Islet precursor cell (in vitro differentiated cells): ENCODE results near the gene CPA4.
A peak's percentile ranks its signal among the peaks of the same experiment; 100 is the strongest.
"Not testable (repeated sequence)": the region's sequence is repeated elsewhere in the genome, so short reads cannot be mapped to it uniquely, and the experiment has no call there.

Experiments used
- DNase-seq: peaks from one replicate; pipeline ENCODE4 v3.0.0-alpha.2; 2018

The CPA4 gene

DNA sequence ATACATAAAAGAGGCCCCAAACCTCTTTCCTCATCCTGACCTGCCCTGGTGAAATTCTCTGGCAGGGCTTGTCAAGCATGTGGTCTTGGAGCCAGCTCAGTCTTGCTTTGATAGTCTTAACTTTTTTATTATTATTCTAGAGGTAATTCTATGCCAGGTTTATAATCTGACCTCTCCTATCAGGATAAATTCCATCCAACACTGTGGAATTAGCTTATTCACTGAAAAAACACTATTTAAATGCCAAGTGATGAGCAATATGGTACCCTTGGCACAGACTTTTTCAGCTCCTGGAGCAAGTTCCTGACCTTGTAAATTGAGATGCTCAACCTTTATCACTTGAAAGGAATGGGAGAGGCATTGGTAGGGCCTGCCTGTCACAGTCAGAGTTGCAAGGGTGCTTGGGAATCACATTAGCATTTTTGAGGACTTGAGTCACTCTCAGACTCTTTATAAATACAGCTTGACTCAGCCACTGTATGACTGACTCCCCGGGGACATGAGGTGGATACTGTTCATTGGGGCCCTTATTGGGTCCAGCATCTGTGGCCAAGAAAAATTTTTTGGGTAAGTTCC lies at the start of gene CPA4:
Gene CPA4, plus strand, starts transcription at position 480 of the 576 bp plus-strand sequence. Its CDS starts 20 bp downstream, at position 500.
- DNase-seq, result peak; percentile 76

DNA sequence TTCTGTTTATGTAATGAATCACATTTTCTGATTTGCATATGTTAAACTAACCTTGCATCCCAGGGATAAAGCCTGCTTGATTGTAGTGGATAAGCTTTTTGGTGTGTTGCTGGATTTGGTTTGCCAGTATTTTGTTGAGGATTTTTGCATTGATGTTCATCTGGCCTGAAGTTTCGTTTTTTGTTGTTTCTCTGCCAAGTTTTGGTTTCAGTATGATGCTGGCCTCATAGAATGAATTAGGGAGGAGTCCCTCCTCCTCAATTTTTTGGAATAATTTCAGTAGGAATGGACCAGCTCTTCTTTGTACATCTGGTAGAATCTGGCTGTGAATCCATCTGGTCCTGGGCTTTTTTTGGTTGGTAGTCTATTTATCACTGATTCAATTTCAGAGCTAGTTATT lies 49.5 kb upstream of the CPA4 start:
- not testable (repeated sequence) for DNase-seq

DNA sequence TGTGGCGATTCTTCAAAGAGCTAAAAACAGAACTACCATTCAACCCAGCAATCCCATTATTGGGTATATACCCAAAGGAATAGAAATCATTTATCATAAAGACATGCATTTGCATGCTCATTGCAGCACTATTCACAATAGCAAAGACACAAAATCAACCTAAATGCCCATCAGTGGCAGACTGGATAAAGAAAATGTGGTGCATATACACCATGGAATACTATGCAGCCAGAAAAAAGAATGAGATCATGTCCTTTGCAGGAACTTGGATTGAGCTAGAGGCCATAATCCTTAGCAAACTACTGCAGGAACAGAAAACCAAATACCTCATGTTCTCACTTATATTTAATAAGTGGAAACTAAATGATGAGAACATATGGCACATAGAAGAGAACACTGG lies 46.5 kb upstream of the CPA4 start:
- DNase-seq, result not testable (repeated sequence)

DNA sequence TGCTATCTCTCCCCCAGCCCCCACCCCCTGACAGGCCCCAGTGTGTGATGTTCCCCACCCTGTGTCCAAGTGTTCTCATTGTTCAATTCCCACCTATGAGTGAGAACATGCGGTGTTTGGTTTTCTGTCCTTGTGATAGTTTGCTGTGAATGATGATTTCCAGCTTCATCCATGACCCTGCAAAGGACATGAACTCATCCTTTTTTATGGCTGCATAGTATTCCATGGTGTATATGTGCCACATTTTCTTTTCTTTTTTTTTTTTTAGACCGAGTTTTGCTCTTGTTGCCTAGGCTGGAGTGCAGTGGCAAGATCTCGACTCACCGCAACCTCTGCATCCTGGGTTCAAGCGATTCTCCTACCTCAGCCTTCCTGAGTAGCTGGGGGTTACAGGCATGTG lies 44.1 kb upstream of the CPA4 start:
- not testable (repeated sequence) for DNase-seq

DNA sequence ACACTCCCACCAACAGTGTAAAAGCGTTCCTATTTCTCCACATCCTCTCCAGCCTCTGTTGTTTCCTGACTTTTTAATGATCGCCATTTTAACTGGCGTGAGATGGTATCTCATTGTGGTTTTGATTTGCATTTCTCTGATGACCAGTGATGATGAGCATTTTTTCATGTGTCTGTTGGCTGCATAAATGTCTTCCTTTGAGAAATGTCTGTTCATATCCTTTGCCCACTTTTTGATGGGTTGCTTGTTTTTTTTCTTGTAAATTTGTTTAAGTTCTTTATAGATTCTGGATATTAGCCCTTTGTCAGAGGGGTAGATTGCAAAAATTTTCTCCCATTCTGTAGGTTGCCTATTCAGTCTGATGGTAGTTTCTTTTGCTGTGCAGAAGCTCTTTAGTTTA lies 43.3 kb upstream of the CPA4 start:
- not testable (repeated sequence) for DNase-seq

GRCh38 chr7:130254555-130254954 lies 38.4 kb upstream of the CPA4 start:
- no peak for DNase-seq

DNA sequence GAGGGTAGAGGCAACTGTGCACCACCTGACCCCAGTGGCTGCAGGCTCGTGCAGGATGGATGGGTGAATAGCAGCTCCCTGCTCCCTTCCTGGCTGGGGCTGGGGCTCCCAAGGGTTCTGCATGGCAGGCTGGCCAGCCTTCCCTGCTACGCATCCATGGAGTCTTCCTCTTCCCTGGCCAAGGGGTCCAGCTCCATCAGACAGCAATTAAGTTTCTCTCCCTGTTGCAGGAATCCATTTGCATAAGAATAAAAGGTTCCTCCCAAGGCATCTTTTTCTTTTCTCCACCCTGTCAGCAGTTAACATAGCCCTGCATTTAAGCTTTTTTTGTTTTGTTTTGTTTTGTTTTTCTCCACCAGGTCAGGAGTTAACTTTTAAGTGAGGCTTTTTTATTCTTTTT lies 36.3 kb upstream of the CPA4 start:
- no peak for DNase-seq

GRCh38 chr7:130258494-130259078 lies 34.4 kb upstream of the CPA4 start:
- DNase-seq, result no peak

DNA sequence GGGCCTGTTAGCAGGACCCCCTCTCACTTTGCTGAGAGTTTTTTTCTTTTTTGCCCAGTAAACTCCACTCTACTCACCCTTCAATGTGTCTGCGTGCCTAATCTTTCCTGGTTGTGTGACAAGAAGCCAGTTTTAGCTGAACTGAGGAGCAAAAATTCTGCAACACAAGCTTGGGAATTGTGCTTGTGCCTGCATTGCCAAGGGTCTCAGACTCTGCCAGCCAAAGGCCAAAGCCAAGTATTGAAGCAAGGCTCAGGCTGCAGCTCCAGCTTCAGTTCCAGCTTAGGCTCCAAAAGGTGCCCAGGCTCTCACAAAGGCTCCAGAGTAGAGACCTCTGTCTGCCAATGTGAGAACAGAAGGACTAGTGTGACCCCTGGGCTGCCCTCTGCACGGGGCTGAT lies 30.5 kb upstream of the CPA4 start:
- DNase-seq, result no peak

DNA sequence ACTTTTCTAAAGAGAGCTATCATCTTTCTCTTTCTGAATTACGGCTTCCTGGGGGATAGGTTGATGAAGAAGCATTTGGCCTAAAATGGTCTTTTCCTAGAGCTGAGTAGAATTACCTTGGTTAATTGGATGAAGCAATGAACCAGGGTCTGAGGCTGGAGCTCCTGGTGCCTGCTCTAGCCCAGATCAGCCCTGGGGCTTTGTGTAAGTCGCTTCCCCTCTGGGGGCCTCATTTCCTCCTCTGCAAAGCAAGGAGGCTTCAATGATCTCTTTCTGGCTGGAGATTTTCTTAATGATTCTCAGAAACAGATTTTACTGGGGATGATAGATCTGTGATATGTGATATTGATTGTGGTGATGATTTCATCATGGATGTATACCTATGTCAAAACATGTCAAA lies 29.8 kb upstream of the CPA4 start:
- no peak for DNase-seq

DNA sequence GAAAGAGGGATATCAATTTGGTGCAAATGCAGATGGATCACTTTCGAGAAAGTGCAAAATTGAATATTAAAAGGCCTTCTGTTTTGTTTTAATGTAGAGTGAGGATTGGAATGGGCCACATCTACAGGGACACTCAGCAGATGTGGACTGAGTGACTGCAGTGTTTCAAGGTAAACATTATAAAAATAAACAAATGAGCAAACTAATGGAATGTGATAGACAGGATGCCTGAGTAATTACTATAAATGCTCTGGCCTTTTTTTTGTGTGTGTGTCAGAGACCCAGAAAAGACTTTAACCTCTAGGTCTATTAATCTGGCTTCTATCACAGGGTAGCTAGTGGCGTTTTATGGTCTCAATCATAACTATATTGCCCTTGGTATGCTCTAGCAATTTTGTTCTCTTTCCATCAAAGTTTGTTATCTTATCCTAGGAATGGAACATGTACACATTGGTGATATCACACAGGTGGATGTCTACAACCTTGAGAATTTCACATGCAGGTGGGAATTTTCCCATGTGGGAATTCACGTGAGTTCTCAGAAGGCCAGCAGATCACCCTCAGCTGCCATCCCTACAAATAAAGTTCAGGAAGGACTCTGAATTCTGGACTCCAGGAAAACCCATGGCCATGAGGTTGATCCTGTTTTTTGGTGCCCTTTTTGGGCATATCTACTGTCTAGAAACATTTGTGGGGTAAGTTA lies 26.6 kb upstream of the CPA4 start, which contains the start of gene CPA2:
Gene CPA2, plus strand, starts transcription at position 606 of the 703 bp plus-strand sequence. Its CDS starts 19 bp downstream, at position 625.
- DNase-seq, result no peak

GRCh38 chr7:130266961-130267321 lies 26.0 kb upstream of the CPA4 start:
- DNase-seq, result no peak

- no peak for DNase-seq
Measured at GRCh38 chr7:130268463-130269317, 24.3 kb upstream of the CPA4 start.

DNA sequence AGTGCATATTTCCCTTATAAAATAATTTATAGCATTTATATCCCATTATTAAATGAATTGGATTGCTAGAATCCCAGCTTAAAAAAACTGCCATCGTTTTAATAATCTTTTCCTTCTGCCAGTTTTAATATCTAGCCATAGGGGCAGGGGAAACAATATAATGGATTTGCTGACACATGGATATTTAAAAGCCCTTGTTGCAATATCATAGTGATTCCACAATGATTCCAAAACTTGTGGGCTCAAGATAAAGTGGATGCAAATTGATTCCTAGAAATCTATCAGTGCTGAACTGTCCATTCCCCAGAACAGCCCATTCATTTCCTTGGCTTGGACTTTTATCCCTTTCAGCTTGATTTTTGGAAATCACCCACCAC lies 23.7 kb upstream of the CPA4 start:
- DNase-seq, result no peak

GRCh38 chr7:130270947-130271800 lies 21.8 kb upstream of the CPA4 start:
- DNase-seq, result no peak

- peak; percentile 68 for DNase-seq
Measured at GRCh38 chr7:130272381-130273080, 20.4 kb upstream of the CPA4 start.

DNA sequence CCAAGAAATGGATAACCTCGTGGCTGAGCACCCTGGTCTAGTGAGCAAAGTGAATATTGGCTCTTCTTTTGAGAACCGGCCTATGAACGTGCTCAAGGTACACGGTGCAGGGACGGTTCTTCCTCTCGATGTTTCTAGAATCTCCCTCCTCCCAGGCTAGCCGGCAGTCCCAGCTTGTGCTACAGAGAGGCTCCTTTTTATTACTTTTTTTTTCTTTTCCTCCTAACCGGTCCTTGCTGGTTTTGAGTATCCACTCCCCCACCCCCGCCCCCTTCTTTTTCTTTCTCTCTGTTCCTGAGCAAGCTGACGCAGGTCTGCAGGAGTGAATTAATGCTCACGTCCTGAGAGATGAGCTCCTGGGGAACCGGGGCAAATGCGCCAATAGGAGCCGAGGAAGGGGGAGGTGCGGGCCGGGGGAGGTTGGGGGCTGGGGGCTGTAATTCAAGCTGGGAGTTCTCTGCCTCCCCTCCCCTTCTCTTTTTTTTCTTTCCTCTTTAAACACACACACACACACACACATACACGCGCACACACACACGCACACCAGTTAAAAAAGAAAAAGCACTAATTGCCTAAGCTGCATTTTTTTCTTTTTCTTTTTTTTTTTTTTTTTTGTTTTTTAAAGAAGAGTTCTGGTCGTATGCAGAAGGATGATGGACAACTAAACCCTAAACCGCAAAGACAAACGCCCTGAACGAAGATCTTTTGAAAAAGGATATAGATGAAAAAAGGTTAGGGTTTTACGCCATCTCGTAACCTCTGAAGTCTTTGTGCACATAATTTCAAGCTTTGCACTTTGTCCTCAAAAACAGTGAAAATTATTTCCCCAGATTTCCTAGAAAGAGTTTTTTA lies 19.7 kb upstream of the CPA4 start:
- peak; percentile 97 for DNase-seq

- DNase-seq, result no peak
Measured at GRCh38 chr7:130273933-130274255, 19.1 kb upstream of the CPA4 start.

DNA sequence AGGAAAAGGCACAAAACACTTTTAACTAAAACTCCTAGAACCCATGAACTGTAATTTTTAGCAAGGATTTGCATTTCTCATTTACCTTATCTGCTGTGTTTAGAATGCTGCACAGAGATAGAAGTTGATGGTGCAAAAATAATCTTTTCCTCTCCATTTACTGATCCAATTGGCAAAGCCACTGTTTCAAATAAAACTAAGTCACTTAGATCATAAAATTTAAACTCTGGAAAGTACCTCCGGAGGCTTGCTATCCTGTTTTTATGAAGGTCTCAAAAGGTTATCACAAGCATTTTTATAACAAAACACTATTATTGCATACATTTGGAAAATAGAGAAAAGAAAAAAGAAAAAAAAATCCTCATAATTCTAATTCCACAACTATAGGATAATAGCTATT lies 18.7 kb upstream of the CPA4 start:
- DNase-seq, result no peak

DNA sequence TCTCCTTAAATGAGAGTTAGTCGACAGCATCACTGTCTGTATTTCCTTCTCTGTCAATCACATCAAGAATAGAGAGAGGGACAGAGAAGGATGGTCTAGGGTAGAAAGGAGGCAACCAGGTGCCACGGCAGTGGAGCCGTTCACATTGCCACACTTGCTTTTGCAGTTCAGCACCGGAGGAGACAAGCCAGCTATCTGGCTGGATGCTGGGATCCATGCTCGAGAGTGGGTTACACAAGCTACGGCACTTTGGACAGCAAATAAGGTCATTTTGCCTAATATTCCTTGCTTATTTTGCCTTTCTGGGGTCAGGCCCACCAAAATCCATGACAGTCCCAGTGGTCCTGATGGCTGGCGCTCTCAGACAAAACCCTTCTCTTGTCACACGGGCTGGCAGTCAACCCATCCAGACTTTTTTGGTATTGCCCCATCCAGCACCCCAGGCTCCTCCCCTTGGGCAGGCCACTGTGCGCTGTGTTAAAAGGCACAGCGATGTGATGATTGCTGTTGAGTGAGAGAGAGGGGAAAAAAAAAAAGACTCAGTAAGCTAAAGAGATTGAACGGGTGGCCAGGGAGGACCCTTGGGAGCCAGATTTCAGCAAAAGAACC lies 17.9 kb upstream of the CPA4 start:
- no peak for DNase-seq
